Lung (tissue), 12 donors: ENCODE results near the gene TCOF1. TPM values are rescaled to one million over a fixed set of nuclear protein-coding genes. Genes with fewer than 3 reads are reported as not detected.

ENCODE experiments used
- ATAC-seq: fragments of 200-7000 bp; cut with Tn5 transposase; one replicate; pipeline ENCODE4 v1.9.1; 2020; ENCODE audit warnings: moderate number of reproducible peaks; ENCODE audit not compliant: insufficient read depth, low FRiP score
- DNase-seq, 3 donors: peaks; one replicate each; pipeline ENCODE4 v3.0.0-alpha.2; 2013 to 2017
- H3K27ac ChIP-seq, 2 donors: one replicate each; pipeline ENCODE4 v1.5.1; 2013; ENCODE audit warnings: mild to moderate bottlenecking in 2 of 2, moderate library complexity in 2 of 2, control low read depth in 1 of 2, inconsistent platforms in 1 of 2, low read depth in 1 of 2, low read length in 1 of 2
- H3K27me3 ChIP-seq, 3 donors: one replicate each; pipeline ENCODE4 v1.5.1; 2013; ENCODE audit warnings: low read length in 2 of 3; ENCODE audit not compliant: control insufficient read depth in 3 of 3, insufficient read depth in 3 of 3
- H3K36me3 ChIP-seq, 4 donors: one replicate each; pipeline ENCODE4 v1.5.1; 2013; ENCODE audit warnings: low read length in 4 of 4, mild to moderate bottlenecking in 1 of 4, moderate library complexity in 1 of 4; ENCODE audit not compliant: control insufficient read depth in 4 of 4, insufficient read depth in 4 of 4
- H3K4me1 ChIP-seq, 5 donors: one replicate each; pipeline ENCODE4 v1.5.1; 2013; ENCODE audit warnings: low read length in 5 of 5, mild to moderate bottlenecking in 2 of 5, moderate library complexity in 1 of 5; ENCODE audit not compliant: control insufficient read depth in 5 of 5, insufficient read depth in 5 of 5
- H3K4me3 ChIP-seq: one replicate; pipeline ENCODE4 v1.5.1; 2013; ENCODE audit warnings: mild to moderate bottlenecking, control low read depth, moderate library complexity
- H3K9ac ChIP-seq, 2 donors: one replicate each; pipeline ENCODE4 v1.5.1; 2013; ENCODE audit warnings: low read length in 2 of 2, control low read depth in 1 of 2; ENCODE audit not compliant: insufficient read depth in 1 of 2
- H3K9me3 ChIP-seq, 4 donors: one replicate each; pipeline ENCODE4 v1.5.1; 2013; ENCODE audit warnings: low read length in 3 of 4, mild to moderate bottlenecking in 1 of 4, moderate library complexity in 1 of 4; ENCODE audit not compliant: control insufficient read depth in 4 of 4, insufficient read depth in 3 of 4
- WGBS, 2 donors: extraction: QIAGEN DNeasy Blood & Tissue Kit; methylation state at CpG; one replicate each; pipeline ENCODE4 v1.1.7; 2013; 5-methylcytosine and 5-hydroxymethylcytosine counted together
- polyA plus RNA-seq, 2 donors: library from polyadenylated mRNA; stranded (reverse); fragments of 200-250 nt; gene quantifications; one replicate each; pipeline ENCODE4 v1.2.1, GENCODE V29; 2013
- total RNA-seq, 2 donors: library from RNA; depleted of rRNA in 1 of 2; stranded (reverse); fragments of >200 nt in 1 of 2; gene quantifications; one replicate each; pipeline ENCODE4 v1.2.1, GENCODE V29; 2014 to 2021
- TF ChIP-seq, protein P1 (sequence below): IDR thresholded peaks from 2 replicates; pipeline ENCODE4 v1.5.1; 2012; ENCODE audit warnings: mild to moderate bottlenecking; ENCODE audit errors: control extremely low read depth, extremely low read depth
- donor health status: control.
- donor health status: control.
- donor health status: Bipolar disorder and iron deficiency.
- donor health status: healthy.
- donor health status: DM: yes; HTN: yes; CAD: no.

TCOF1 gene
- total and polyA plus RNA-seq, 4 donors: 13.3 to 25.3 (median 15.9) TPM

DNA sequence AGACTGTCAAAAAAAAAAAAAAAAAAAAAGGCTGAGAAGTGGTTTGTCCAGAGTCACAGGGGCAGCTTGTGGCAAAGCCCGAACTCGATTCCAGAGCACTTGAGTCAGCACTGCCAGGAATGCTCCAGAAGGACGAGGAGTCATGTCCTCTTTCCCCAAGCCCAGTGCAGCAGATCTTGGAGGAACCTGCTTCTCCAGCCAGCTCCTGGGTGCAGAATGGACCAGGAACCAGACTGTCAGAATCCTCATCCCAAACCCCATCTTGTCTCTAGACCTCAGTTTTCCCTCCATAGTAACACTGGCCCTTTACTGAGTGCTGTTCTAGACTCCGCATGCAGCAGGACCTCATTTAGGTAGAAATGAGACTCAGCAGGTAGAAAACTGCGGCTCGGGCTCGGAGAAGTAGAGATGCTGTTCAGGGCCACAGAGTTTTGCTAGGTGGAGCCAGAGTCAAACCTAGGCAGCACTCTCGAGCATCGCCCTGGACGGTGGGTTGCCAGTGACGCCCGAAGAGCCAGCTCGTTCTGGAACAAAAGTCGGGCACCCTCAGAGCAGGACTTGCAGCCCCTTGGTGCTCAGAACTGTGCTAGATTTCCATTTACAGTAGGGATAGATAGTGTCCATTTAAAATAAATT, 39.8 kb downstream of the TCOF1 start:
- Histone ChIP-seq H3K4me3 (no peak overlapping the region), H3K36me3 (peaks cover 19 to 84% (median 20%) of the 10 kb centered on the region in 4 donors), H3K9ac (no peak overlapping the region), H3K9me3 (no peaks in the 10 kb centered on the region), H3K27me3 (no peaks in the 10 kb centered on the region), H3K4me1 (no peaks in the 10 kb centered on the region), H3K27ac (no peak overlapping the region)
- 90 to 97% methylated on average over 14 of the region's 14 CpGs for WGBS, 2 donors
- ATAC-seq (no peak), DNase-seq (no peak)
- TF ChIP-seq, protein P1, sequence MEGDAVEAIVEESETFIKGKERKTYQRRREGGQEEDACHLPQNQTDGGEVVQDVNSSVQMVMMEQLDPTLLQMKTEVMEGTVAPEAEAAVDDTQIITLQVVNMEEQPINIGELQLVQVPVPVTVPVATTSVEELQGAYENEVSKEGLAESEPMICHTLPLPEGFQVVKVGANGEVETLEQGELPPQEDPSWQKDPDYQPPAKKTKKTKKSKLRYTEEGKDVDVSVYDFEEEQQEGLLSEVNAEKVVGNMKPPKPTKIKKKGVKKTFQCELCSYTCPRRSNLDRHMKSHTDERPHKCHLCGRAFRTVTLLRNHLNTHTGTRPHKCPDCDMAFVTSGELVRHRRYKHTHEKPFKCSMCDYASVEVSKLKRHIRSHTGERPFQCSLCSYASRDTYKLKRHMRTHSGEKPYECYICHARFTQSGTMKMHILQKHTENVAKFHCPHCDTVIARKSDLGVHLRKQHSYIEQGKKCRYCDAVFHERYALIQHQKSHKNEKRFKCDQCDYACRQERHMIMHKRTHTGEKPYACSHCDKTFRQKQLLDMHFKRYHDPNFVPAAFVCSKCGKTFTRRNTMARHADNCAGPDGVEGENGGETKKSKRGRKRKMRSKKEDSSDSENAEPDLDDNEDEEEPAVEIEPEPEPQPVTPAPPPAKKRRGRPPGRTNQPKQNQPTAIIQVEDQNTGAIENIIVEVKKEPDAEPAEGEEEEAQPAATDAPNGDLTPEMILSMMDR: no peak

DNA sequence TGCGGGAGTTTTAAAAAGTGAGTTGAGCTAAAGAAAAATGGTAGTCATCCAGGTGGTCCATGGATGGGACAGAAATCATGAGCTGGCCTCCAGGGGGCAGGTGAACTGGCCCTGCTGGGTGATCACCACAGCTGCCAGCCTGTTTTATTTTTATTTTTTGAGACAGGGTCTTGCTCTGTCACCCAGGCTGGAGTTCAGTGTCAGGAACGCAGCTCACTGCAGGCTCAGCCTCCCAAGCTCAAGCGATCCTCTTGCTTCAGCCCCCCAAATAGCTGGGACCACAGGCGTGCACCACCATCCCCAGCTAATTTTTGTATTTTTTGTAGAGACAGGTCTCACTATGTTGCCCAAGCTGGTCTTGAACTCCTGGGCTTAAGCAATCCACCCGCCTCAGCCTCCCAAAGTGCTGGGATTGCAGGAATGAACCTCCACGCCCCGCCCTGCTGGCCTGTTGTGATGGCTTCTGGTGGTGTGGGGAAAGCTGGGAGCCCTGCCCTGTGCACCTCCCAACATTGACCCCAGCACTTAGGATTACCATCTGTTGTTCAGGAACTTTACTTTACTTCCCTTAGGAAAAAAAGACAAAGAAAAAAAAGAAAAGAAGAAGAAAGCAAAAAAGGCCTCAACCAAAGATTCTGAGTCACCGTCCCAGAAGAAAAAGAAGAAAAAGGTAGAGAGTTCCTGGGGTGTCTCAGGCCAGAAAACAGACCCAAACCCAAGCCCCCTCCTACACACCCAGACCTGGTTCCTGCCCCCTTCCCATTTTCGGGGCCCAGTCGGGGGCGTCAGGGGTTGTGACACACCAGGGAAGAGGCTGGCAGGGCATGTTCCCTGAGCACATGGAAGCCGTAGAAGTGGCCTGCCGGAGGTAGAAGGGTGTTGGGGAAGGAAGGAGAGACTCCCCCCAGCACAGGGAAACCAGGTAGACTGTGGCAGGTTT, 40.6 kb downstream of the TCOF1 start:
- Histone ChIP-seq H3K9ac (no peak overlapping the region), H3K4me3 (no peak overlapping the region), H3K36me3 (peaks cover 18 to 86% (median 20%) of the 10 kb centered on the region in 4 donors), H3K27ac (no peak overlapping the region), H3K4me1 (no peaks in the 10 kb centered on the region), H3K27me3 (no peaks in the 10 kb centered on the region), H3K9me3 (no peaks in the 10 kb centered on the region)
- 83 to 89% methylated on average over 13 of the region's 13 CpGs for WGBS, 2 donors
- ATAC-seq (no peak), DNase-seq (no peak)
- TF ChIP-seq, protein P1: no peak

DNA sequence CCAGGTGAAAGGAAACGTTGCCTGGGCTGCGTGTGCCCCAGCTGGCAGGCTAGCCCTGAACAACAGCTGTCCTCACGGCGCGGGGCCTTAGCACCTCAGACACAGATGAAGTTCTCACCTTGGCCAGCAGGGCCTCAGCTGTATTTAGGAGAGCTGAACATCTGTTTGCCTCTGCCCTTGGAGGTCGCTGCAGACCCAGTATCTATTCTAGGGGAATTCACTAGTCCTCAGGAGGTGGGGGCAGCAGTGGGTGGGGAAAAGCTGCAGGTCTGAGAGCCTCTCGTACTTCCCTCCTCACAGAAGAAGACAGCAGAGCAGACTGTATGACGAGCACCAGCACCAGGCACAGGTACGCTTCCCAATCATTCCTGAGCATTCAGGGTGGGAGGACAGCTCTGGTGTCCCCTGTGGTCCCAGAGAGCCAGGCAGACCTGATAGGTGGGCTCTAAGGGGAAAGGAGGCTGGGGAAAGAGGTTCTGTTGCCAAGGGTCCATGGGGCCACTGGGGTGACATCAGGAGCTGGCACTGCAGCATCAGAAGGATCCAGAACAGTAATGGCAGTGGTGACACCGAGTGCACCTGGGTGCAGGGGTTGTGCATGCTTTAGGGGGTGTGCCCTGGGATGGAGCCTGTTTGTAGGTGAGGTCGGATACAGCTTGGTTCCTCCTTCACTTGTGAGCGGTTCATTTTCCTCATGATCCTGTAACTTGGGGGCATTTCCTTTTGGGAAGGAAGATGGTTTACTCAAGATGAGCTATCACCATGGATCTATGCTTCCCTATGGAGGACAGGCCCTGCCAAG, 41.4 kb downstream of the TCOF1 start:
- DNase-seq: no peak
- H3K27ac ChIP-seq: no peak overlapping the region
- H3K9ac ChIP-seq: no peak overlapping the region
- no peaks in the 10 kb centered on the region for H3K9me3 ChIP-seq
- no peak overlapping the region for H3K4me3 ChIP-seq
- H3K27me3 ChIP-seq: no peaks in the 10 kb centered on the region
- ATAC-seq: no peak
- H3K36me3 ChIP-seq: peaks cover 11 to 82% (median 22%) of the 10 kb centered on the region in 4 donors
- TF ChIP-seq, protein P1: no peak
- no peaks in the 10 kb centered on the region for H3K4me1 ChIP-seq
- 76 to 84% methylated on average over 12 of the region's 12 CpGs for WGBS, 2 donors
